ENCODE measurements around the gene TRAF5. TPM values are rescaled to one million over a fixed set of nuclear protein-coding genes. Genes with fewer than 3 reads are reported as not detected.

Gene TRAF5
- total RNA-seq, 2 experiments from 2014 or later, result 40.6 to 42.5 TPM

GRCh38 chr1:211381481-211382181 lies 55.0 kb downstream of the TRAF5 start:
- Mint-ChIP-seq H3K36me3 (ENCODE audit: low read depth) (peaks cover 18% of the 10 kb centered on the region), H3K27ac (peak overlapping the region; percentile 80), H3K9me3 (no peaks in the 10 kb centered on the region), H3K27me3 (no peaks in the 10 kb centered on the region), H3K4me1 (ENCODE audit: low read depth) (peaks cover 53% of the 10 kb centered on the region), H3K4me3 (peak overlapping the region; percentile 82)
- ATAC-seq, result peak; percentile 28
- intact Hi-C loops (cut with micrococcal nuclease), result loop anchor here (5.0 kb wide), 1 partner anchor 54 kb away; the partner anchor contains the start of gene TRAF5
- POLR2A ChIA-PET, result interaction anchor here (1.4 kb wide), 1 partner anchor 34 kb away, joined by 3 read pairs; no protein-coding TSS in a partner anchor
- no peak for TF ChIP-seq CTCF (IDR thresholded peaks at IDR 0.05)
- peak; percentile 9 for DNase-seq
- CTCF ChIA-PET, result interaction anchor here (1.2 to 2.0 kb wide), 4 partner anchors 53 to 133 kb away, joined by 3 to 8 read pairs (median 4); no protein-coding TSS in a partner anchor

DNA sequence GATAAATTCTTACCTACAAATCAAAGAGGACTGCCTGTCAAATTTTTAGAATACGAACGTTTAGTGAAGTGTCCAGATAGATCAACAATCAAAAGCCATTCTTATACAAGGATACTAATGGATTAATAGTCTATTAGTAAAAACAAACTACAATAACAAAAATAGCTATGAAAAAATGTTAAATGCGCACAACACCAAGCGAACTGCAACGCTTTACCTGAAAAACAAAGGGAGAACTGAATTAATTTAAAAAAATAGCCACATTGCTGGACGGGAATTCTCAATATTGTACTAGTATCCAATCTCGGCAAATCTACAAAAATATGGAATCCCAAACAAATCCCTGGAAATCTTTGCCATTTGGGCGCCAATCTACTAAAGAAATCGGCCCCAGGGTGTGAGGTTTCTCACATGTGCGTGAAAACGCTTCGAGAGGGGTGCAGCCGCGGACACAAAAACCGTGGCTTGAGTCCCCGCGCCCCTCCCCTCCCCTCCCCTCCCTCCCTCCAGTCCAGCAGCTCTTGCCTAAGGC lies 55.6 kb downstream of the TRAF5 start:
- CTCF ChIA-PET, result interaction anchor here (1.4 kb wide), 4 partner anchors 12 to 133 kb away, joined by 3 to 4 read pairs (median 3); no protein-coding TSS in a partner anchor
- intact Hi-C loops (cut with micrococcal nuclease), result loop anchor here (5.0 kb wide), 1 partner anchor 55 kb away; the partner anchor contains the start of gene TRAF5

DNA sequence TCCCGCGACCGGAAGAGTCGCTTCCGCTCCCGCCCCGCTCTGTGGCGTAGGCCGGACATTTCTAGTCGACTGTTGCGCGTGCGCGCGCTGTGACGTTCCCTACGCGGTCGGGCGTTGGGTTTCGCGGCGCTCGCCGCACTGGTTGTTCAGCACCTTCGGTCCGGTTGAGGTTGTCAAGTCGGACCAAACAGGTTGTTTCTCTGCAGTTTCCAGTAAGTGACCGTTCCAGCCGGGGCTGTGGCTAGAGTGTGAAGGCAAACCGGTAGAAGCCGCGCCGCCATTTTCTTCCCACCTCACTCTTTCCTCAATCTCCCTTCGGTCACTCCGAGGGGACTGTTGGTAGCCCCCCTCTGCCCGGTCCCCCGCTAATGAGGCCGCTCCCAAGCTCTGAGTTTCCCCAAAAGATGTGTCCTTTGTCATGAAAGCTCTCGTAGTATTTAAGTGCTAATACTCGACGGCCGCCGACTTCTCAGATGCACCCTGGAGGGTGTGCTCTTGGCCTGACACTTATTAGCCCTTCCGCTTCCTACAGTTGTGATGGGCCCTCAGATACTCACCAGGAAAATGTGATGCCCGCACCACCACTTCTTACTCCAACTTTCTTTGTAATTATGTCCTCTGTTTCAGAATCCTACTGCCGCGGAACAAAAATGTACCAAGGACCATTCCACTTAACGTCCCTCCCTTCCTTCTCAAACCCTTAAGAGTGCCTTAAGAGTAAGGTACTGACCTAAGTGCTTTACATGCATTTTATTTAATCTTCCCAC lies 56.3 kb downstream of the TRAF5 start:
- POLR2A ChIA-PET, result interaction anchor here (0.6 to 1.4 kb wide), 6 partner anchors 27 to 1009 kb away, joined by 3 to 4 read pairs (median 3); no protein-coding TSS in a partner anchor

More for the DNA sequence above, 55.6 kb downstream of the TRAF5 start:
- Mint-ChIP-seq H3K4me3 (peak overlapping the region; percentile 82), H3K4me1 (ENCODE audit: low read depth) (peaks cover 47% of the 10 kb centered on the region), H3K27me3 (no peaks in the 10 kb centered on the region), H3K9me3 (no peaks in the 10 kb centered on the region), H3K36me3 (ENCODE audit: low read depth) (peaks cover 18% of the 10 kb centered on the region), H3K27ac (peak overlapping the region; percentile 93)
- POLR2A ChIA-PET, result interaction anchor here (0.7 to 1.4 kb wide), 5 partner anchors 28 to 1008 kb away, joined by 3 to 4 read pairs (median 3); no protein-coding TSS in a partner anchor
- DNase-seq, result no peak
- no peak for TF ChIP-seq CTCF (IDR thresholded peaks at IDR 0.05)
- no peak for ATAC-seq

GRCh38 chr1:211384524-211384923 lies 57.9 kb downstream of the TRAF5 start:
- POLR2A ChIA-PET, result no interaction called here
- Mint-ChIP-seq H3K27me3 (no peaks in the 10 kb centered on the region), H3K36me3 (ENCODE audit: low read depth) (peaks cover 11% of the 10 kb centered on the region), H3K4me3 (no peak overlapping the region), H3K27ac (no peak overlapping the region), H3K9me3 (no peaks in the 10 kb centered on the region), H3K4me1 (ENCODE audit: low read depth) (peaks cover 31% of the 10 kb centered on the region)
- no peak for DNase-seq
- CTCF ChIA-PET, result no interaction called here
- ATAC-seq, result no peak
- intact Hi-C loops (cut with micrococcal nuclease), result loop anchor here (5.0 kb wide), 1 partner anchor 57 kb away; the partner anchor contains the start of gene TRAF5
- no peak for TF ChIP-seq CTCF (IDR thresholded peaks at IDR 0.05)

More for the DNA sequence above, 56.3 kb downstream of the TRAF5 start:
- DNase-seq (peak; percentile 85), ATAC-seq (peak; percentile 81)
- Mint-ChIP-seq H3K9me3 (no peaks in the 10 kb centered on the region), H3K27me3 (no peaks in the 10 kb centered on the region), H3K27ac (peak overlapping the region; percentile 93), H3K4me3 (peak overlapping the region; percentile 82), H3K4me1 (ENCODE audit: low read depth) (peaks cover 41% of the 10 kb centered on the region), H3K36me3 (ENCODE audit: low read depth) (peaks cover 14% of the 10 kb centered on the region)
- TF ChIP-seq CTCF (IDR thresholded peaks at IDR 0.05), result no peak
- CTCF ChIA-PET, result interaction anchor here (1.0 to 1.4 kb wide), 6 partner anchors 12 to 249 kb away, joined by 3 to 6 read pairs (median 3); partner anchors contain the start of gene KCNH1
- intact Hi-C loops (cut with micrococcal nuclease), result loop anchor here (5.0 kb wide), 1 partner anchor 56 kb away; the partner anchor contains the start of gene TRAF5
